Neural progenitor cell (in vitro differentiated cells): ENCODE data around the gene DMWD. TPM values are rescaled to one million over a fixed set of nuclear protein-coding genes. Genes with fewer than 3 reads are reported as not detected.
A peak's percentile ranks its signal among the peaks of the same experiment; 100 is the strongest.

ENCODE experiments used
- DNase-seq: peaks from one replicate; pipeline ENCODE4 v3.0.0-alpha.2; 2016; ENCODE audit warnings: low spot score
- H2AFZ ChIP-seq: fragments of 200-600 bp; sonication (generic); replicated peaks from 2 replicates; pipeline ENCODE4 v1.6.1; 2016; ENCODE audit warnings: antibody characterized with exemption
- H3F3A ChIP-seq: fragments of 200-600 bp; sonication (generic); 2 replicates; pipeline ENCODE4 v1.6.1; 2016; ENCODE audit warnings: antibody characterized with exemption, low read depth
- H3K27ac ChIP-seq: fragments of 200-600 bp; sonication (generic); 2 replicates; pipeline ENCODE4 v1.5.1; 2016; ENCODE audit warnings: mild to moderate bottlenecking
- H3K27me3 ChIP-seq: fragments of 200-600 bp; sonication (generic); 2 replicates; pipeline ENCODE4 v1.6.1; 2016; ENCODE audit warnings: mild to moderate bottlenecking, moderate library complexity
- H3K36me3 ChIP-seq: fragments of 200-600 bp; sonication (generic); 2 replicates; pipeline ENCODE4 v1.5.1; 2016
- H3K4me1 ChIP-seq: fragments of 200-600 bp; sonication (generic); 2 replicates; pipeline ENCODE4 v1.6.1; 2016; ENCODE audit warnings: mixed run types
- H3K4me2 ChIP-seq: fragments of 200-600 bp; sonication (generic); 2 replicates; pipeline ENCODE4 v1.6.1; 2016
- H3K4me3 ChIP-seq: fragments of 200-600 bp; sonication (generic); 2 replicates; pipeline ENCODE4 v1.5.1; 2016
- H3K79me2 ChIP-seq: fragments of 200-600 bp; sonication (generic); 2 replicates; pipeline ENCODE4 v1.6.1; 2016; ENCODE audit warnings: low read depth
- H3K9ac ChIP-seq: fragments of 200-600 bp; sonication (generic); 2 replicates; pipeline ENCODE4 v1.6.1; 2016
- H3K9me3 ChIP-seq: fragments of 200-600 bp; sonication (generic); 2 replicates; pipeline ENCODE4 v1.5.1; 2016; ENCODE audit warnings: low read depth
- H4K20me1 ChIP-seq: fragments of 200-600 bp; sonication (generic); 2 replicates; pipeline ENCODE4 v1.6.1; 2016; ENCODE audit warnings: low read depth
- H3K27ac Mint-ChIP-seq: 3 replicates; pipeline ENCODE4 v1.8.0; 2021; ENCODE audit warnings: mixed read lengths
- H3K27me3 Mint-ChIP-seq: 2 replicates; pipeline ENCODE4 v1.8.0; 2022; ENCODE audit warnings: low read depth, mild to moderate bottlenecking, inconsistent platforms, moderate library complexity, mixed read lengths; ENCODE audit not compliant: insufficient read depth
- H3K36me3 Mint-ChIP-seq: 3 replicates; pipeline ENCODE4 v1.8.0; 2021; ENCODE audit warnings: mixed read lengths
- H3K4me1 Mint-ChIP-seq: 3 replicates; pipeline ENCODE4 v1.8.0; 2021; ENCODE audit warnings: mixed read lengths
- H3K4me3 Mint-ChIP-seq: 3 replicates; pipeline ENCODE4 v1.8.0; 2021; ENCODE audit warnings: mild to moderate bottlenecking, moderate library complexity, mixed read lengths
- H3K9me3 Mint-ChIP-seq: 3 replicates; pipeline ENCODE4 v1.8.0; 2020; ENCODE audit warnings: mixed read lengths
- EZH2 ChIP-seq: fragments of 200-600 bp; sonication (generic); IDR thresholded peaks from 2 replicates; pipeline ENCODE4 v1.6.1; 2017; ENCODE audit warnings: antibody characterized with exemption, mild to moderate bottlenecking, moderate library complexity
- EZH2phosphoT487 ChIP-seq: fragments of 200-600 bp; sonication (generic); IDR thresholded peaks from 2 replicates; pipeline ENCODE4 v1.6.1; 2017; ENCODE audit warnings: antibody characterized with exemption
- total RNA-seq: library from RNA; depleted of rRNA; stranded (reverse); fragments of >200 nt; gene quantifications from 2 replicates; pipeline ENCODE4 v1.2.3, GENCODE V29; 2015; ENCODE audit warnings: low replicate concordance
- TF ChIP-seq, protein P1 (sequence below): fragments of 200-600 bp; sonication (generic); IDR thresholded peaks from 2 replicates; pipeline ENCODE4 v1.5.1; 2017; ENCODE audit warnings: antibody characterized with exemption, mild to moderate bottlenecking

DMWD gene
- total RNA-seq, 1 donor from 2014 or later: 22.8 TPM

DNA sequence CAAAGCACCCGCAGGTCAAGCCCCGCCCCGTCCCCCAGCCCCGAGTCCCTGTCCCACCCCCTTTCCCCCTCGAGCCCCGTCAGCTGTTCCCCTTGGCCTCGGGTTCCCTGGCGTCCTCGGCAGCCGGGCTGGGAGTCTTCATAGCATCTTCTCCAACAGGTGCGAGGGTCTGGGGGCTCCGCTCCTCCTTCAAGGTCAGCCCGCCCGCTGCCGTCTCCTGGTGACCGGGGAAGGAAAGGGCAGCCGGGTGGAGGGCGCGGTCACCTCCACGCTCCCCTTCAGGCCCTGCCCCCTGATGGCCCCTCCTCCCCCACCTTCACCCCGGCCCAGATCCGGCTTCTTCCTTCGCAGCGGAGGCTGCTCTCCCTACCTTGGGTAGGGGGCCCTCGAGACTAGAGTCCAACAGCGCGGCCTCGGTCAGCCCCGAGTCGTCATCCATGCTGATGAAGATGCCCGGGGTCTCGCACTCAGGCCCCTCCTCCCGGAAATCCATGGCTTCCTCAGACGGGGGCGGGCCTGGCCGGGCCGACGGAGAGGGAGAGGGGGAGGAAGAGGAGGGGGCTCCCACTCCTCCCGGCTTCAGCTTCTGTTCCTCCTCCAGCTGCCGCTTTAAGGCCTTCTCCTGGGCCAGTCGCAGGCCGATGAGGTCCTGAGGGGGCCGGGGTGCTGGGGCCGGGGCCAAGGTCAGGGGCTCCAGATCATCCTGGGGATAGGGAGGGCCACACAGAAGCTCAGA is 23.0 kb upstream of the DMWD start:
- TF ChIP-seq EZH2phosphoT487: no peak
- TF ChIP-seq, protein P1, sequence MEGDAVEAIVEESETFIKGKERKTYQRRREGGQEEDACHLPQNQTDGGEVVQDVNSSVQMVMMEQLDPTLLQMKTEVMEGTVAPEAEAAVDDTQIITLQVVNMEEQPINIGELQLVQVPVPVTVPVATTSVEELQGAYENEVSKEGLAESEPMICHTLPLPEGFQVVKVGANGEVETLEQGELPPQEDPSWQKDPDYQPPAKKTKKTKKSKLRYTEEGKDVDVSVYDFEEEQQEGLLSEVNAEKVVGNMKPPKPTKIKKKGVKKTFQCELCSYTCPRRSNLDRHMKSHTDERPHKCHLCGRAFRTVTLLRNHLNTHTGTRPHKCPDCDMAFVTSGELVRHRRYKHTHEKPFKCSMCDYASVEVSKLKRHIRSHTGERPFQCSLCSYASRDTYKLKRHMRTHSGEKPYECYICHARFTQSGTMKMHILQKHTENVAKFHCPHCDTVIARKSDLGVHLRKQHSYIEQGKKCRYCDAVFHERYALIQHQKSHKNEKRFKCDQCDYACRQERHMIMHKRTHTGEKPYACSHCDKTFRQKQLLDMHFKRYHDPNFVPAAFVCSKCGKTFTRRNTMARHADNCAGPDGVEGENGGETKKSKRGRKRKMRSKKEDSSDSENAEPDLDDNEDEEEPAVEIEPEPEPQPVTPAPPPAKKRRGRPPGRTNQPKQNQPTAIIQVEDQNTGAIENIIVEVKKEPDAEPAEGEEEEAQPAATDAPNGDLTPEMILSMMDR: no peak
- no peak for TF ChIP-seq EZH2
- Histone ChIP-seq H3F3A (peaks cover 56% of the 10 kb centered on the region), H3K27me3 (peaks cover 12% of the 10 kb centered on the region), H3K36me3 (no peaks in the 10 kb centered on the region), H4K20me1 (peaks cover 20% of the 10 kb centered on the region), H3K27ac (no peak overlapping the region), H3K4me2 (peak overlapping the region; percentile 85), H3K9me3 (no peaks in the 10 kb centered on the region), H3K9ac (no peak overlapping the region), H3K4me3 (peak overlapping the region; percentile 44), H2AFZ (no peak overlapping the region), H3K79me2 (no peaks in the 10 kb centered on the region), H3K4me1 (peaks cover 23% of the 10 kb centered on the region)
- DNase-seq: peak; percentile 85
- no peaks in the 10 kb centered on the region for H3K9me3 Mint-ChIP-seq
- peaks cover 4% of the 10 kb centered on the region for H3K27me3 Mint-ChIP-seq
- peak overlapping the region; percentile 85 for H3K27ac Mint-ChIP-seq
- peaks cover 11% of the 10 kb centered on the region for H3K4me1 Mint-ChIP-seq
- H3K36me3 Mint-ChIP-seq: peaks cover 9% of the 10 kb centered on the region
- peak overlapping the region; percentile 91 for H3K4me3 Mint-ChIP-seq

DNA sequence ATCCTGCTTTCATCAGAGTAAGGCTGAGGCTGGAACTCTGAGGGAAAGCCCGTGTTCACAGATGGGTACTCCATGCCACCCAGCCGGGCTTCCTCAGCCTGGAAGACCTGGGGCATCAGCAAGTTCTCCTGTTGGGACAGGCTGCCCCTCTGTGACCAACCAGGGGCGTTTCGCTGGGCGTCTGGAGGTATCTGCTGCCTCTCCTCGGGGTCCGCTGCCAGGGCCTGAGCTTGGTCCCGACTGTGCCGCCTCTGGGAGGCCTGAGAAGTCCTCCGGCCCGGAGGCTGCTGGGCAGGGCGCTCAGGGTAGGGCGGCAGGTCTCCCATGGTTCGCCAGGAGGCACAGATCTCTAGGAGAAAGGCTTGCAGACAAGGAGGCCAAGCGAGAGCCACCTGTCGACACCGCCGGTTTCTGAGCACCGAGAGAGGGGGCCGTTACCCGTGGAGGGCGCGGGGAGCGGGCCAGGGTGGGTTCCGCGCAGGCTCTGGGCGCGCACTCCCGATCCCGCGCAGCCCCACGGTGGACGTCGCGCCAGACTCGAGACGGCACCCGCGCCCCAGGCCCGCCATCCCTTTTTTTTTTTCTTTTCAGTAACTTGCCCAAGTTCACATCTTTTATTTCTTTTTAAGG is 22.3 kb upstream of the DMWD start, which contains the start of gene RSPH6A:
Gene RSPH6A (minus strand): TSS at position 458 of the 630 bp plus-strand sequence. CDS start 132 bp downstream, at position 326.
- peaks cover 5% of the 10 kb centered on the region for H3K36me3 Mint-ChIP-seq
- Histone ChIP-seq H3K4me3 (peak within 1 kb of the TSS; percentile 44), H3K4me2 (peak within 1 kb of the TSS; percentile 85), H3K79me2 (no peaks in the 10 kb centered on the region), H3K27ac (no peak within 1 kb of the TSS), H3F3A (peaks cover 56% of the 10 kb centered on the region), H3K9me3 (no peaks in the 10 kb centered on the region), H3K36me3 (no peaks in the 10 kb centered on the region), H3K9ac (no peak within 1 kb of the TSS), H4K20me1 (peaks cover 20% of the 10 kb centered on the region), H2AFZ (no peak within 1 kb of the TSS), H3K4me1 (peaks cover 23% of the 10 kb centered on the region), H3K27me3 (peaks cover 12% of the 10 kb centered on the region)
- H3K4me1 Mint-ChIP-seq: peaks cover 11% of the 10 kb centered on the region
- peaks cover 4% of the 10 kb centered on the region for H3K27me3 Mint-ChIP-seq
- DNase-seq: peak; percentile 34
- H3K4me3 Mint-ChIP-seq: peak within 1 kb of the TSS; percentile 91
- no peaks in the 10 kb centered on the region for H3K9me3 Mint-ChIP-seq
- peak within 1 kb of the TSS; percentile 85 for H3K27ac Mint-ChIP-seq
- TF ChIP-seq EZH2phosphoT487 (no peak), EZH2 (no peak)
- TF ChIP-seq, protein P1: no peak

DNA sequence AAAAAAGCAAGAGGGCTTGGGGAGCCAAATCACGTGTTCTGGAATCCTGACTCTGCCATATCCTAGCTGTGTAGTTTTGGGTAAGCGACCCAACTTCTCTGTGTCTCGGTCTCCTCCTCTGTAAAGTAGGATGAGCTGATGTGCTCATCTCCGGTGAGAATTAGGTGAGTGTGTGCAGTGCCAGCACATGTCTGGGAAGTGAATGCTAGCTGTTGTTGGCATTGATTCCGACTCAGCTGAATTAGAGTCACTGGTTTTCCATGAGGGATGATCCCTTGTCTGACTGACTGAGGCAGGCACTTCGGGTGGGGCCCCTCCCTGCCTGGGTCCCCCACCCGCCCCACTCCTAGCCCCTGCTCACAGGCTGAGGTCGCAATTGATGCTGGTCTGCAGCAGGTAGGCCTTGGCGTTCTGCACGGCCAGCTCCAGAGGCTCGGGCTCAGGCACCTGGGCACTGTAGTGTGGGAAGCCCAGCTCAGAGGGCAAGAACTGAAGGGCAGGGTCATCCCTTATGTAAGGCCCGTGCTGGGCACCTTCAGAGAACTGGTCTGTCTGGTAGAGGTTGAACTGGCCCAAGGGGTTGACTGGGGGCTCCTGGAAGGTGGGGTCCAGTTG is 21.6 kb upstream of the DMWD start:
- no peak overlapping the region for H3K9ac ChIP-seq
- H3K27ac ChIP-seq: no peak overlapping the region

More for the DNA sequence above, 21.6 kb upstream of the DMWD start:
- no peak overlapping the region for H3K4me3 ChIP-seq
- H3F3A ChIP-seq: peaks cover 56% of the 10 kb centered on the region
- peak overlapping the region; percentile 85 for H3K4me2 ChIP-seq
- no peak overlapping the region for H2AFZ ChIP-seq
- peaks cover 20% of the 10 kb centered on the region for H4K20me1 ChIP-seq
- H3K79me2 ChIP-seq: no peaks in the 10 kb centered on the region
- H3K9me3 Mint-ChIP-seq: no peaks in the 10 kb centered on the region
- peak overlapping the region; percentile 73 for H3K4me3 Mint-ChIP-seq
- peaks cover 7% of the 10 kb centered on the region for H3K27me3 Mint-ChIP-seq
- no peaks in the 10 kb centered on the region for H3K36me3 ChIP-seq
- peaks cover 12% of the 10 kb centered on the region for H3K27me3 ChIP-seq
- peaks cover 5% of the 10 kb centered on the region for H3K36me3 Mint-ChIP-seq
- TF ChIP-seq, protein P1: no peak
- TF ChIP-seq EZH2 (no peak), EZH2phosphoT487 (no peak)
- peaks cover 23% of the 10 kb centered on the region for H3K4me1 ChIP-seq
- H3K4me1 Mint-ChIP-seq: peaks cover 17% of the 10 kb centered on the region
- DNase-seq: no peak
- no peak overlapping the region for H3K27ac Mint-ChIP-seq
- H3K9me3 ChIP-seq: no peaks in the 10 kb centered on the region
